HG03342 (cell line): ENCODE measurements around the gene LCA5.
"Not testable (repeated sequence)": the region's sequence is repeated elsewhere in the genome, so short reads cannot be mapped to it uniquely, and the experiment has no call there.

ENCODE experiments used
- ATAC-seq: cut with Tn5 transposase; IDR thresholded peaks from one replicate; pipeline ENCODE4 v1.9.1; 2021; ENCODE audit warnings: mild to moderate bottlenecking, moderate library complexity; ENCODE audit not compliant: unreplicated experiment

The LCA5 gene

GRCh38 chr6:79538106-79538971 is 1.1 kb upstream of the LCA5 start:
- no peak for ATAC-seq

GRCh38 chr6:79536585-79536953 is 661 bp downstream of the LCA5 start:
- ATAC-seq = no peak

- ATAC-seq = not testable (repeated sequence)
Observed at GRCh38 chr6:79529567-79529966, 7.7 kb downstream of the LCA5 start.

- no peak for ATAC-seq
Observed at GRCh38 chr6:79526897-79527296, 10.3 kb downstream of the LCA5 start.

- no peak for ATAC-seq
Observed at GRCh38 chr6:79525272-79526100, 11.7 kb downstream of the LCA5 start.

GRCh38 chr6:79524065-79524464 is 13.2 kb downstream of the LCA5 start:
- no peak for ATAC-seq

GRCh38 chr6:79522609-79523008 is 14.6 kb downstream of the LCA5 start:
- no peak for ATAC-seq

GRCh38 chr6:79520534-79520933 is 16.7 kb downstream of the LCA5 start:
- no peak for ATAC-seq

GRCh38 chr6:79518842-79519241 is 18.4 kb downstream of the LCA5 start:
- ATAC-seq = no peak

- ATAC-seq = no peak
Observed at GRCh38 chr6:79515436-79515835, 21.8 kb downstream of the LCA5 start.

- no peak for ATAC-seq
Observed at GRCh38 chr6:79513111-79513510, 24.1 kb downstream of the LCA5 start.

- no peak for ATAC-seq
Observed at GRCh38 chr6:79512014-79512413, 25.2 kb downstream of the LCA5 start.

GRCh38 chr6:79510707-79511106 is 26.5 kb downstream of the LCA5 start:
- ATAC-seq = no peak

- no peak for ATAC-seq
Observed at GRCh38 chr6:79506251-79506650, 31.0 kb downstream of the LCA5 start.

- ATAC-seq = no peak
Observed at GRCh38 chr6:79504372-79504771, 32.9 kb downstream of the LCA5 start.

- no peak for ATAC-seq
Observed at GRCh38 chr6:79498842-79499241, 38.4 kb downstream of the LCA5 start.

- no peak for ATAC-seq
Observed at GRCh38 chr6:79495246-79495645, 42.0 kb downstream of the LCA5 start.

- ATAC-seq = no peak
Observed at GRCh38 chr6:79494841-79495240, 42.4 kb downstream of the LCA5 start.

GRCh38 chr6:79470728-79471127 is 66.5 kb downstream of the LCA5 start:
- no peak for ATAC-seq

- no peak for ATAC-seq
Observed at GRCh38 chr6:79469376-79470246, 67.6 kb downstream of the LCA5 start.

- ATAC-seq = no peak
Observed at GRCh38 chr6:79468587-79468986, 68.6 kb downstream of the LCA5 start.
